ENCODE measurements around the gene KLHL2. TPM values are rescaled to one million over a fixed set of nuclear protein-coding genes. Genes with fewer than 3 reads are reported as not detected.

KLHL2 gene
- total RNA-seq, 1 donor from 2014 or later = 28.2 TPM

DNA sequence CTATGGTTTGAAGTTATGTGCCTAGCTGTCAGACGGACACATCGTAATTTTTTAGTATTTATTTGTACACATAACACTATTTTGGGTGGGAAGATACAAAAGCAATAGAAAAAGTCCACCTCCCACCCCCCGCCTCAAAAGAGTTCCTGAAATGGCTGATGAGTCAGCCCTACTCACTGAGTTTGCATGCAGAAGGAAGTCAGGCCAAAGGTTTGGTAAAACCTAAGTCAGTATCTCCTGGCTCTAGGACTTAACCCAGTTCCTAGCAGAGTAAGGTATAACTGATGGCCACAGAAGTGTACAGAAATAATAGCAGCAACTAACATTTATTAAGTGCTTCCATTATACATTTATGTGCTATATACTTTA is 2.9 kb upstream of the KLHL2 start:
- H3K9me3 Mint-ChIP-seq (ENCODE audit: unreplicated experiment) = no peaks in the 10 kb centered on the region
- Histone ChIP-seq H3K9me3 (ENCODE audit: insufficient read depth, low read depth, low read length) (no peaks in the 10 kb centered on the region), H2AFZ (ENCODE audit: low read depth, low read length) (no peak overlapping the region), H3K36me3 (ENCODE audit: insufficient read depth, low read length) (no peaks in the 10 kb centered on the region), H3K27ac (ENCODE audit: low read depth, low read length) (no peak overlapping the region), H3K27me3 (ENCODE audit: insufficient read depth, low read length) (no peaks in the 10 kb centered on the region), H3K4me1 (ENCODE audit: insufficient read depth, low read length) (peaks cover 18% of the 10 kb centered on the region), H3K9ac (ENCODE audit: low read length) (no peak overlapping the region), H3K4me2 (ENCODE audit: low read length) (peak overlapping the region; percentile 25), H4K20me1 (ENCODE audit: insufficient read depth, low read length) (peaks cover 8% of the 10 kb centered on the region), H3K79me2 (ENCODE audit: insufficient read depth, low read length) (peaks cover 17% of the 10 kb centered on the region), H3K4me3 (ENCODE audit: insufficient read depth, low read depth, low read length) (no peak overlapping the region)
- DNase-seq (ENCODE audit: low read depth) (peak; percentile 42), FAIRE-seq (no peak)
- H3K36me3 Mint-ChIP-seq (ENCODE audit: low read depth, unreplicated experiment) = no peaks in the 10 kb centered on the region
- H3K4me1 Mint-ChIP-seq (ENCODE audit: low read depth, unreplicated experiment) = peaks cover 29% of the 10 kb centered on the region
- no peaks in the 10 kb centered on the region for H3K27me3 Mint-ChIP-seq (ENCODE audit: low read depth, unreplicated experiment)
- no peak for TF ChIP-seq EZH2 (IDR thresholded peaks at IDR 0.05; ENCODE audit: insufficient read depth, low read length)
- TF ChIP-seq, protein P1, sequence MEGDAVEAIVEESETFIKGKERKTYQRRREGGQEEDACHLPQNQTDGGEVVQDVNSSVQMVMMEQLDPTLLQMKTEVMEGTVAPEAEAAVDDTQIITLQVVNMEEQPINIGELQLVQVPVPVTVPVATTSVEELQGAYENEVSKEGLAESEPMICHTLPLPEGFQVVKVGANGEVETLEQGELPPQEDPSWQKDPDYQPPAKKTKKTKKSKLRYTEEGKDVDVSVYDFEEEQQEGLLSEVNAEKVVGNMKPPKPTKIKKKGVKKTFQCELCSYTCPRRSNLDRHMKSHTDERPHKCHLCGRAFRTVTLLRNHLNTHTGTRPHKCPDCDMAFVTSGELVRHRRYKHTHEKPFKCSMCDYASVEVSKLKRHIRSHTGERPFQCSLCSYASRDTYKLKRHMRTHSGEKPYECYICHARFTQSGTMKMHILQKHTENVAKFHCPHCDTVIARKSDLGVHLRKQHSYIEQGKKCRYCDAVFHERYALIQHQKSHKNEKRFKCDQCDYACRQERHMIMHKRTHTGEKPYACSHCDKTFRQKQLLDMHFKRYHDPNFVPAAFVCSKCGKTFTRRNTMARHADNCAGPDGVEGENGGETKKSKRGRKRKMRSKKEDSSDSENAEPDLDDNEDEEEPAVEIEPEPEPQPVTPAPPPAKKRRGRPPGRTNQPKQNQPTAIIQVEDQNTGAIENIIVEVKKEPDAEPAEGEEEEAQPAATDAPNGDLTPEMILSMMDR (IDR thresholded peaks at IDR 0.05; ENCODE audit: insufficient read depth, low read depth, low read length) = no peak
- no peak overlapping the region for H3K4me3 Mint-ChIP-seq (ENCODE audit: unreplicated experiment)
- no peak overlapping the region for H3K27ac Mint-ChIP-seq (ENCODE audit: unreplicated experiment)

DNA sequence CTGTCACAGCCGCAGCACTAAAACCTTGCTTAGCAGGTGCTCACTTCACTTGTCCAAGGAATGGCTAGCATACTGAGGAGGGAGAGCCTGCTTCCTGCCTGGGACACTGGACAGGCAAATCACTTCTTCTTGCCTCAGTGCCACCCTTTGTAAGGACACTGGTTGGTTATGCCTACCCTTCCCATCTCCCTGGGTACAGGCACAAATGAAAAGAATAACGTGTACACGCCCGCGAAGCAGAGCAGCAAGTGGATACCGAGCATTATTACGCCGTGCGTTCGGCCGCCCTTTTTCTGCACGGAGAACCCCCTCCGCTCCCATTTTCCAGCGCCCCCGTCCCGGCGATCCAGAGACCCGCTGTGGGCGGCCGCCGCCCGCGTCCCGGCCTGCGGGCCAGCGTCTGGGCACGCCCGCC is 338 bp upstream of the KLHL2 start:
- DNase-seq (ENCODE audit: low read depth) (peak; percentile 32), FAIRE-seq (no peak)
- H3K27ac ChIP-seq (ENCODE audit: low read depth, low read length) = no peak overlapping the region

DNA sequence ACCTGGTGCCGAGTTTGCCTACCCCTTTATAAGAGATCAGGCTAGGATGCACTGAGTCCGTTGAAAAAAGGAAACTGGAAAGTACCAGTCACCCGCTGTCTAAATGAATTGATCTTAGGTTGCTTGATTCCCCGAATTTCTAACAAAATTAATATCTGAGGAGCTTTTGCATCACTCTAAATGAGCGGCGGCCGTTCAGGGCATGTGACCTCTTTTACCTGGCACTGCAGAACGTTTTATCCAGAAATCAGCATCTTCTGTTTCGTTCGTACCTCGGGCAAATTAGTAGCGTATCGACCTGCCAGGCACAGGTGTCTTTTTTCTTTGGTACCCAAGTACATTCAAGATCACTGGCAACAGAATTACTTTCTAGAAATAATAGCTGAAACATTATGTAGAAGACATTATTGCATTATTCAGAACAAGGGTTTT is 876 bp downstream of the KLHL2 start:
- peaks cover 58% of the 10 kb centered on the region for H3K4me1 Mint-ChIP-seq (ENCODE audit: low read depth, unreplicated experiment)
- H3K27ac ChIP-seq (ENCODE audit: low read depth, low read length) = no peak overlapping the region

More for the DNA sequence above, 338 bp upstream of the KLHL2 start:
- Histone ChIP-seq H2AFZ (ENCODE audit: low read depth, low read length) (peak overlapping the region; percentile 100), H3K9ac (ENCODE audit: low read length) (peak overlapping the region; percentile 80), H3K27me3 (ENCODE audit: insufficient read depth, low read length) (no peaks in the 10 kb centered on the region), H3K79me2 (ENCODE audit: insufficient read depth, low read length) (peaks cover 36% of the 10 kb centered on the region), H3K4me3 (ENCODE audit: insufficient read depth, low read depth, low read length) (peak overlapping the region; percentile 81), H3K4me1 (ENCODE audit: insufficient read depth, low read length) (peaks cover 18% of the 10 kb centered on the region), H4K20me1 (ENCODE audit: insufficient read depth, low read length) (peaks cover 14% of the 10 kb centered on the region), H3K4me2 (ENCODE audit: low read length) (peak overlapping the region; percentile 99), H3K36me3 (ENCODE audit: insufficient read depth, low read length) (no peaks in the 10 kb centered on the region), H3K9me3 (ENCODE audit: insufficient read depth, low read depth, low read length) (no peaks in the 10 kb centered on the region)
- Mint-ChIP-seq H3K36me3 (ENCODE audit: low read depth, unreplicated experiment) (no peaks in the 10 kb centered on the region), H3K27me3 (ENCODE audit: low read depth, unreplicated experiment) (no peaks in the 10 kb centered on the region), H3K4me1 (ENCODE audit: low read depth, unreplicated experiment) (peaks cover 46% of the 10 kb centered on the region), H3K9me3 (ENCODE audit: unreplicated experiment) (no peaks in the 10 kb centered on the region), H3K27ac (ENCODE audit: unreplicated experiment) (peak overlapping the region; percentile 70), H3K4me3 (ENCODE audit: unreplicated experiment) (peak overlapping the region; percentile 96)
- TF ChIP-seq, protein P1 (IDR thresholded peaks at IDR 0.05; ENCODE audit: insufficient read depth, low read depth, low read length) = no peak
- no peak for TF ChIP-seq EZH2 (IDR thresholded peaks at IDR 0.05; ENCODE audit: insufficient read depth, low read length)

More for the DNA sequence above, 876 bp downstream of the KLHL2 start:
- Mint-ChIP-seq H3K9me3 (ENCODE audit: unreplicated experiment) (no peaks in the 10 kb centered on the region), H3K27me3 (ENCODE audit: low read depth, unreplicated experiment) (no peaks in the 10 kb centered on the region), H3K4me3 (ENCODE audit: unreplicated experiment) (peak overlapping the region; percentile 92), H3K27ac (ENCODE audit: unreplicated experiment) (peak overlapping the region; percentile 79), H3K36me3 (ENCODE audit: low read depth, unreplicated experiment) (no peaks in the 10 kb centered on the region)
- H3K9me3 ChIP-seq (ENCODE audit: insufficient read depth, low read depth, low read length) = no peaks in the 10 kb centered on the region
- no peaks in the 10 kb centered on the region for H3K36me3 ChIP-seq (ENCODE audit: insufficient read depth, low read length)
- H2AFZ ChIP-seq (ENCODE audit: low read depth, low read length) = peak overlapping the region; percentile 84
- DNase-seq (ENCODE audit: low read depth) = no peak
- H3K4me3 ChIP-seq (ENCODE audit: insufficient read depth, low read depth, low read length) = peak overlapping the region; percentile 81
- peak overlapping the region; percentile 80 for H3K9ac ChIP-seq (ENCODE audit: low read length)
- no peak for TF ChIP-seq EZH2 (IDR thresholded peaks at IDR 0.05; ENCODE audit: insufficient read depth, low read length)
- TF ChIP-seq, protein P1 (IDR thresholded peaks at IDR 0.05; ENCODE audit: insufficient read depth, low read depth, low read length) = no peak
- H3K4me2 ChIP-seq (ENCODE audit: low read length) = peak overlapping the region; percentile 99
- no peak for FAIRE-seq
- peaks cover 36% of the 10 kb centered on the region for H3K79me2 ChIP-seq (ENCODE audit: insufficient read depth, low read length)
- no peaks in the 10 kb centered on the region for H3K27me3 ChIP-seq (ENCODE audit: insufficient read depth, low read length)
- H4K20me1 ChIP-seq (ENCODE audit: insufficient read depth, low read length) = peaks cover 14% of the 10 kb centered on the region
- H3K4me1 ChIP-seq (ENCODE audit: insufficient read depth, low read length) = peaks cover 18% of the 10 kb centered on the region

Data from astrocyte (in vitro differentiated cells and primary cell).